GM13977 (cell line): ENCODE results near the gene RNLS.

Experiments
- DNase-seq: peaks from one replicate; pipeline ENCODE4 v3.0.0; 2012; ENCODE audit warnings: low spot score
- in situ Hi-C: fragments of 300-500 bp; cut with MboI; formaldehyde crosslinking; loops from one replicate; pipeline ENCODE4 v1.12.0; 2022; ENCODE audit warnings: low sequenced_read_pairs, low pct_unique_long_range_greater_than_20kb, mixed read lengths, inconsistent platforms; ENCODE audit not compliant: unreplicated experiment
- TF ChIP-seq, protein P1 (sequence below): IDR thresholded peaks from 2 replicates; pipeline ENCODE4 v1.5.1; 2012; ENCODE audit warnings: mild to moderate bottlenecking, control low read depth; ENCODE audit not compliant: insufficient read depth; ENCODE audit errors: extremely low read depth, missing control alignments

The RNLS gene

DNA sequence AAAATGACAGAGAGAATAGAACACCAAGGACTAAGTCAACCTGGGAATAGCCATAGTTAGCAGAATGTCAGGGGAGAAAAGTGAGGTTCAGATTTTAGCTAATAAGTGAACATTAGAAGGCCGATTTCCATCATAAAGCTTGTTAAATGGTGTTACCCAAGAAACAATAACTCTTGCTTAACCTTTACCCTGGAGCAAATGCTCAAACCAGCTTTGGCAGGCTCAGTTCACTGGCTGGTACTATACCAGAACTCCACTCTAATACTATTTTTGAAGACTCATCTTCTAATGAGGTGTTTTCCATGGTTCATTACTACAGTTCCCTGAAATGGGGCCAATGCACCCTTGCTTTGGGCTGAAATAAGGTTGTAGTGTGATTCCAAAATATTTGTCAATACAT is 61.3 kb downstream of the RNLS start:
- TF ChIP-seq, protein P1, sequence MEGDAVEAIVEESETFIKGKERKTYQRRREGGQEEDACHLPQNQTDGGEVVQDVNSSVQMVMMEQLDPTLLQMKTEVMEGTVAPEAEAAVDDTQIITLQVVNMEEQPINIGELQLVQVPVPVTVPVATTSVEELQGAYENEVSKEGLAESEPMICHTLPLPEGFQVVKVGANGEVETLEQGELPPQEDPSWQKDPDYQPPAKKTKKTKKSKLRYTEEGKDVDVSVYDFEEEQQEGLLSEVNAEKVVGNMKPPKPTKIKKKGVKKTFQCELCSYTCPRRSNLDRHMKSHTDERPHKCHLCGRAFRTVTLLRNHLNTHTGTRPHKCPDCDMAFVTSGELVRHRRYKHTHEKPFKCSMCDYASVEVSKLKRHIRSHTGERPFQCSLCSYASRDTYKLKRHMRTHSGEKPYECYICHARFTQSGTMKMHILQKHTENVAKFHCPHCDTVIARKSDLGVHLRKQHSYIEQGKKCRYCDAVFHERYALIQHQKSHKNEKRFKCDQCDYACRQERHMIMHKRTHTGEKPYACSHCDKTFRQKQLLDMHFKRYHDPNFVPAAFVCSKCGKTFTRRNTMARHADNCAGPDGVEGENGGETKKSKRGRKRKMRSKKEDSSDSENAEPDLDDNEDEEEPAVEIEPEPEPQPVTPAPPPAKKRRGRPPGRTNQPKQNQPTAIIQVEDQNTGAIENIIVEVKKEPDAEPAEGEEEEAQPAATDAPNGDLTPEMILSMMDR = no peak
- no peak for DNase-seq
- in situ Hi-C loops = no loop called here

DNA sequence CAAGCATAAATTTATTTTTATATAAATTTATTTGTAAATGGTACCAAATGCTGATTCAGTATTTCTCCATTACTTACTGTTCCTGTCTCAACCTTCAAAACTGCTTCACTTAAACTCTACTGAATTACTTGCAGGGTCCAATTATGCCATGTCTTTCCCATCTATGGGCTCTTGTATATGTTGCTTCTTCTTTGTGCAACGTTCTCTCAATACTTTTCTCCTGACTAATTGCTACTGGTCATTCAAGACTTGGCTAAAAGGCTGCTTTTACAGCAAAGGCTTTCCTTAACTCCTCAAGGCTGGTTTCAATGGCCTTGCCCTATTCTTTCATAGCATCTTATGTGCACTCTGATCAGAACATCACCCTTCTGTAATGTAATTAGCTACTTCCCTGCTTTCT is 67.9 kb downstream of the RNLS start:
- DNase-seq = no peak
- in situ Hi-C loops = no loop called here
- TF ChIP-seq, protein P1 = no peak

DNA sequence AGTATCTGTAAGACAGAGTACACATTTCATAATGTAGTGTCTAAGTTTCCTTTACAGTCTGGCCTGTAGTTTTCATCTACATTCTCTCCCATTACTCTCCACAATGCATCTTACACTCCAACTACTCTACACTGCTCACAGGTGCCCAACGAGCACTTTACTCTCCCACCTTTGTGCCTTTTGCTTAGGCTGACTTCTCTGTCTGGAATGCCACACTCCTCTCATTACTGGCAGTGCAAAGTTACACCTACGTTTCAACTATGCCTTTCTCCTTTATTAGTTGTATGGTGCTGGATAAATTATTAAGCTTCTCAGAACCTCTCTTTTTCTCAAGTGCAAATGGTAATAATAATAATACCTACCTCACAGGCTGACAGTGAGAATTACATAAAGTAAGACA is 70.5 kb downstream of the RNLS start:
- in situ Hi-C loops = no loop called here
- DNase-seq = no peak
- TF ChIP-seq, protein P1 = no peak

DNA sequence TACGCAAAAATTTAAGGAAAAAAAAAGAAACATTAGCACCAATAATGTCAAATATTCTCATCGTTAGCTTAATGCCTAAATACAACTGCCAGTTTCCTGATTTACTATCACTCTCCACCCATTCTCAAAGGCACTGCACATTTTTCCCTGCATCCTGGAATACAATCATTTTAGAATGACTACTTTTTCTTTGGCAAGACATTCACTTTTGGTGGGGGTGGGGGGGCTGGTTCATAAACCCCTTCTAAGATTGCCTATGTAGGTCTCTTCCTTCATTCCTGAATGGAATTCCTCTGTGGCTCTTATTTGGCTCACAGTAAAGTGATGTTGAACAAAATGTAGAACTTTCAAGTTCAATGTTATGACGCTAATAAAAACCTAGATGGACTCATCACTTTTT is 74.3 kb downstream of the RNLS start:
- no peak for DNase-seq
- TF ChIP-seq, protein P1 = no peak
- in situ Hi-C loops = no loop called here

DNA sequence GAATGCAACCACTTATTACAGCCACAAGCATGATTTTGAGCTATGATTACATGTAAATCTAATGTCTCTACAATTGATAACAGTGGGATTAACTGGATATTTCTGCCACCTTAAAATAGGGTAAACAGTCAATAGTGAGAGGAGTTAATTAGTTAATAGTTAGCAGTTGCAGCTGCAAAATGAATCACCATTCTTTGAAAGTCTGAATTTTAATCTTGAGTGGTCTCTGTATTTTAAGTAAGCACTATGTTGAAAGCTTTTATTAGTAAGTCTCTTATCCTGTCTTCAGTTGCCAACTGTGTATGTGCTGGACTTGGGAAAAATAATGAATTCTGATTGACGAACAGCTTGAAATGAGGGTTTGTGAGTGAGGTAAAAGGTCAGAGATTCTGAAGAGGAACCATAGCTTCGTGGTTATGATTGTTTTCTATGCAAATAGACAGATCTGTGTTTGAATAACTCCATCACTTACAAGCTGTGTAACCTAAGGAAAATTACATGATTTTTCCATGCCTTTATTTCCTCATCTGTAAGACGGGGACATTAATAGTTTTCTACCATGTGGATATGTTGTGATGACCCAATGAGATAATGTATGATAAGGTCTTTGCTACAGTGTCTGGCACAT is 75.2 kb downstream of the RNLS start:
- TF ChIP-seq, protein P1 = no peak
- in situ Hi-C loops = no loop called here
- DNase-seq = no peak

DNA sequence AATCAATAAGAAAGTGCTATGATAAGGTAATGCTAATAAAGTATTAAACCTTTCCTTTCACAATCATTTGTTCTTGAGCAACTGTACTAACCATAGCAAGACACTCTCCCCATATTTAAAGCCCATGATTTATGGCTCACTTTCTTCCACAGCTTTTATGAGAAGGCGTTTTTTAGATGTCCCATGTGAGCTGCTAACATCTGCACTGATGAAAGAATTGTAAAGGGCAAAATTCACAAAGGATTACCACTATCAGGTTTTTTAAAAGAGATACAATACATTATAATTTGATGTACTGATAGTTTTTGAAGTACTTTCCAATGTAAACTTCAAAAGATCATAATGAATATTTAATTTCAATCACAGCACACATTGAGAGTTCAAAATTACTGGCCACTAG is 75.7 kb downstream of the RNLS start:
- TF ChIP-seq, protein P1 = no peak
- in situ Hi-C loops = no loop called here

More for the DNA sequence above, 75.7 kb downstream of the RNLS start:
- DNase-seq = no peak
